SK-N-SH (cell line): ENCODE data around the gene PDCD2. TPM values are rescaled to one million over a fixed set of nuclear protein-coding genes. Genes with fewer than 3 reads are reported as not detected.

ENCODE experiments used
- CTCF ChIA-PET: fragments of 300-600, 350-600 bp; formaldehyde crosslinking; extraction: SDS; loops from one replicate; lab custom pipeline; 2021; lab: Yijun Ruan, JAX
- POLR2A ChIA-PET: fragments of 350-600 bp; sonication (Branson Sonifier 250); formaldehyde crosslinking; extraction: SDS; loops from one replicate; lab custom pipeline; 2020; ENCODE audit warnings: antibody characterized with exemption, inconsistent platforms; lab: Yijun Ruan, JAX
- DNase-seq: peaks from one replicate; pipeline ENCODE4 v3.0.0; 2012
- H2AFZ ChIP-seq: fragments of 200-600 bp; sonication (generic); 2 replicates; pipeline ENCODE4 v1.8.1; 2016; ENCODE audit warnings: antibody characterized with exemption, mild to moderate bottlenecking, low read depth
- H3F3A ChIP-seq: fragments of 200-600 bp; sonication (generic); replicated peaks from 2 replicates; pipeline ENCODE3; 2016; ENCODE audit warnings: antibody characterized with exemption, mild to moderate bottlenecking; ENCODE audit not compliant: insufficient read depth
- H3K27ac ChIP-seq, 2 experiments: fragments of 200-500 bp in 1 of 2; fragments of 200-600 bp in 1 of 2; sonication (Bioruptor generic) in 1 of 2; sonication (generic), shearing (Covaris generic) in 1 of 2; 2 replicates each; pipeline versions ENCODE4 v1.5.1 to v1.6.1; 2014 to 2016; ENCODE audit warnings: low read depth in 2 of 2, inconsistent platforms in 1 of 2, low read length in 1 of 2, mild to moderate bottlenecking in 1 of 2, mixed read lengths in 1 of 2
- H3K27me3 ChIP-seq: fragments of 200-600 bp; sonication (generic), shearing (Covaris generic); 2 replicates; pipeline ENCODE4 v1.6.1; 2016; ENCODE audit warnings: mixed run types; ENCODE audit not compliant: insufficient read depth
- H3K36me3 ChIP-seq, 2 experiments: fragments of 200-500 bp in 1 of 2; fragments of 200-600 bp in 1 of 2; sonication (Bioruptor generic) in 1 of 2; sonication (generic) in 1 of 2; replicated peaks in 1 of 2; 2 replicates each; pipeline versions ENCODE3 to v1.5.1; 2014 to 2016; ENCODE audit warnings: low read length in 1 of 2, mild to moderate bottlenecking in 1 of 2; ENCODE audit not compliant: insufficient read depth in 2 of 2, control insufficient read depth in 1 of 2
- H3K4me1 ChIP-seq, 2 experiments: fragments of 200-500 bp in 1 of 2; fragments of 200-600 bp in 1 of 2; sonication (Bioruptor generic) in 1 of 2; sonication (generic), shearing (Covaris generic) in 1 of 2; 2 replicates each; pipeline versions ENCODE4 v1.5.1 to v1.6.1; 2014 to 2016; ENCODE audit warnings: low read depth in 1 of 2, low read length in 1 of 2, mixed run types in 1 of 2; ENCODE audit not compliant: insufficient read depth in 2 of 2, control insufficient read depth in 1 of 2
- H3K4me2 ChIP-seq: fragments of 200-600 bp; sonication (generic), shearing (Covaris generic); 2 replicates; pipeline ENCODE4 v1.6.1; 2017; ENCODE audit warnings: mixed run types
- H3K4me3 ChIP-seq, 2 experiments: fragments of 200-500 bp in 1 of 2; fragments of 200-600 bp in 1 of 2; sonication (Bioruptor generic) in 1 of 2; sonication (generic), shearing (Covaris generic) in 1 of 2; 2 replicates each; pipeline versions ENCODE4 v1.5.1 to v1.8.1; 2014 to 2016; ENCODE audit warnings: low read depth in 2 of 2, inconsistent platforms in 1 of 2, low read length in 1 of 2, mild to moderate bottlenecking in 1 of 2, mixed read lengths in 1 of 2, moderate library complexity in 1 of 2
- H3K79me2 ChIP-seq: fragments of 200-600 bp; sonication (generic); 2 replicates; pipeline ENCODE4 v1.8.1; 2017; ENCODE audit warnings: mild to moderate bottlenecking; ENCODE audit not compliant: insufficient read depth
- H3K9ac ChIP-seq: fragments of 200-600 bp; sonication (generic); 2 replicates; pipeline ENCODE4 v1.6.1; 2017; ENCODE audit warnings: mixed run types
- H3K9me2 ChIP-seq: fragments of 200-600 bp; sonication (generic); 2 replicates; pipeline ENCODE4 v1.6.1; 2017; ENCODE audit warnings: mixed run types
- H3K9me3 ChIP-seq: fragments of 200-600 bp; sonication (generic); 2 replicates; pipeline ENCODE4 v1.6.1; 2017; ENCODE audit warnings: mixed run types, mild to moderate bottlenecking, moderate library complexity
- H4K20me1 ChIP-seq: fragments of 200-600 bp; sonication (generic); 2 replicates; pipeline ENCODE4 v1.6.1; 2017; ENCODE audit warnings: mild to moderate bottlenecking, mixed run types; ENCODE audit not compliant: insufficient read depth
- CTCF ChIP-seq: fragments of 200-600 bp; sonication (generic); IDR thresholded peaks from 2 replicates; pipeline ENCODE4 v1.6.1; 2017; ENCODE audit warnings: antibody characterized with exemption, mild to moderate bottlenecking, moderate library complexity
- EZH2phosphoT487 ChIP-seq: fragments of 200-600 bp; sonication (generic); IDR thresholded peaks from 2 replicates; pipeline ENCODE4 v1.6.1; 2017; ENCODE audit warnings: low read depth, mixed run types, mild to moderate bottlenecking, antibody characterized with exemption, moderate library complexity, borderline replicate concordance
- FOSL2 ChIP-seq: IDR thresholded peaks from 2 replicates; pipeline ENCODE4 v1.4.0; 2012; ENCODE audit warnings: low read depth, mild to moderate bottlenecking, moderate library complexity, borderline replicate concordance
- JUND ChIP-seq: IDR thresholded peaks from 2 replicates; pipeline ENCODE4 v1.4.0; 2012
- MEF2A ChIP-seq: IDR thresholded peaks from 2 replicates; pipeline ENCODE4 v1.4.0; 2012; ENCODE audit warnings: low read depth, borderline replicate concordance
- MXI1 ChIP-seq: IDR thresholded peaks from 2 replicates; pipeline ENCODE4 v1.6.1; 2012; ENCODE audit warnings: mild to moderate bottlenecking, low read depth, low read length, improper control_type of control experiment
- RAD21 ChIP-seq: IDR thresholded peaks from 2 replicates; pipeline ENCODE4 v1.6.1; 2012; ENCODE audit warnings: mild to moderate bottlenecking, low read length
- REST ChIP-seq: IDR thresholded peaks from 2 replicates; pipeline ENCODE4 v1.6.1; 2012; ENCODE audit warnings: mild to moderate bottlenecking, low read depth, low read length, moderate library complexity
- RFX5 ChIP-seq: IDR thresholded peaks from 2 replicates; pipeline ENCODE4 v1.6.1; 2012; ENCODE audit warnings: mild to moderate bottlenecking, improper control_type of control experiment, low read length
- SIN3A ChIP-seq: IDR thresholded peaks from 2 replicates; pipeline ENCODE4 v1.6.1; 2012; ENCODE audit warnings: low read depth, mild to moderate bottlenecking, low read length, moderate library complexity, borderline replicate concordance
- SMC3 ChIP-seq: IDR thresholded peaks from 2 replicates; pipeline ENCODE4 v1.6.1; 2012; ENCODE audit warnings: low read depth, low read length, improper control_type of control experiment
- TAF1 ChIP-seq: IDR thresholded peaks from 2 replicates; pipeline ENCODE4 v1.6.1; 2012; ENCODE audit warnings: low read depth, mild to moderate bottlenecking, low read length, moderate library complexity, borderline replicate concordance
- TCF12 ChIP-seq: IDR thresholded peaks from 2 replicates; pipeline ENCODE4 v1.4.0; 2012
- ZBTB33 ChIP-seq: IDR thresholded peaks from 2 replicates; pipeline ENCODE4 v1.4.0; 2012; ENCODE audit warnings: low read depth, borderline replicate concordance
- WGBS: methylation state at CpG from one replicate; pipeline ENCODE4 v1.1.6; 2017; ENCODE audit warnings: low lambda C conversion rate; 5-methylcytosine and 5-hydroxymethylcytosine counted together
- polyA plus RNA-seq, 3 experiments: library from polyadenylated mRNA; depleted of rRNA; stranded (reverse); fragments of >200 nt; gene quantifications; 2 replicates each; pipeline ENCODE4 v1.2.3, GENCODE V29; 2012

PDCD2 gene
- polyA plus RNA-seq, 1 of the 3 experiments (the other 2 are of a cell fraction): 82.1 TPM

- no peak for TF ChIP-seq MXI1
- TF ChIP-seq SMC3: no peak
- TF ChIP-seq TAF1: no peak
- no peak for TF ChIP-seq SIN3A
- TF ChIP-seq TCF12: no peak
- no peak for TF ChIP-seq RFX5
- TF ChIP-seq FOSL2: no peak
- TF ChIP-seq ZBTB33: no peak
- TF ChIP-seq EZH2phosphoT487: no peak
- TF ChIP-seq RAD21: no peak
- no peak for TF ChIP-seq CTCF
- no peak for TF ChIP-seq REST
- no peak for TF ChIP-seq JUND
- no peak for TF ChIP-seq MEF2A
- Histone ChIP-seq H3K4me1 (no peaks in the 10 kb centered on the region), H4K20me1 (peaks cover 57% of the 10 kb centered on the region), H3F3A (peaks cover 6% of the 10 kb centered on the region), H3K79me2 (peaks cover 97% of the 10 kb centered on the region), H3K9ac (no peak overlapping the region), H3K4me3 (no peak overlapping the region), H3K4me2 (no peak overlapping the region), H3K27me3 (no peaks in the 10 kb centered on the region), H3K9me2 (no peaks in the 10 kb centered on the region), H2AFZ (no peak overlapping the region), H3K36me3 (peaks cover 92 to 98% of the 10 kb centered on the region in 2 experiments), H3K27ac (no peak overlapping the region), H3K9me3 (no peaks in the 10 kb centered on the region)
- DNase-seq: no peak
- ChIA-PET CTCF (interaction anchor here (0.6 to 5.0 kb wide), 4 partner anchors 12 to 752 kb away, joined by 3 to 29 read pairs (median 4); no protein-coding TSS in a partner anchor), POLR2A (no interaction called here)
- 95% methylated on average over 9 of the region's 10 CpGs for WGBS
Measured at GRCh38 chr6:170542031-170542719, 42.3 kb downstream of the PDCD2 start.
